NCI-H510A treated with DMSO at 0.1 percent for 48 hours (cell line): Measurements from ENCODE around the gene CYP3A7.
"Not testable (repeated sequence)": the region's sequence is repeated elsewhere in the genome, so short reads cannot be mapped to it uniquely, and the experiment has no call there.

Experiments
- DNase-seq: peaks from one replicate; lab custom pipeline; 2025; lab: John Stamatoyannopoulos, UW

Gene CYP3A7

GRCh38 chr7:99666013-99666395 is 69.0 kb downstream of the CYP3A7 start:
- no peak for DNase-seq

GRCh38 chr7:99665312-99666012 is 69.5 kb downstream of the CYP3A7 start:
- no peak for DNase-seq

DNA sequence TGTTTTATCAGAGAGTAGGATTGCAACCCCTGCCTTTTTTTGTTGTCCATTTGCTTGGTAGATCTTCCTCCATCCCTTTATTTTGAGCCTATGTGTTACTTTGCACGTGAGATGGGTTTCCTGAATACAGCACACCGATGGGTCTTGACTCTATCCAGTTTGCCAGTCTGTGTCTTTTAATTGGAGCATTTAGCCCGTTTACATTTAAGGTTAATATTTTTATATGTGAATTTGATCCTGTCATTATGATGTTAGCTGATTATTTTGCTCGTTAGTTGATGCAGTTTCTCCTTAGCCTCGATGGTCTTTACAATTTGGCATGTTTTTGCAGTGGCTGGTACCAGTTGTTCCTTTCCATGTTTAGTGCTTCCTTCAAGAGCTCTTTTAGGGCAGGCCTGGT is 77.1 kb downstream of the CYP3A7 start:
- DNase-seq, result not testable (repeated sequence)
